Endothelial cell of umbilical vein (primary cell): ENCODE data around the gene CRAT.

Experiments used
- POLR2A ChIP-seq: IDR thresholded peaks from 2 replicates; pipeline ENCODE4 v1.6.1; 2012; ENCODE audit warnings: low read depth, mild to moderate bottlenecking, control low read depth, low read length
- TF ChIP-seq, protein P1 (sequence below), 2 donors: IDR thresholded peaks; 1 replicate in 1 of 2; 2 replicates in 1 of 2; pipeline ENCODE4 v1.5.1; 2011; ENCODE audit warnings: low read length in 2 of 2, mild to moderate bottlenecking in 2 of 2, moderate library complexity in 2 of 2, control low read depth in 1 of 2, inconsistent platforms in 1 of 2, low read depth in 1 of 2; ENCODE audit not compliant: insufficient read depth in 1 of 2; ENCODE audit errors: extremely low read depth in 1 of 2

DNA sequence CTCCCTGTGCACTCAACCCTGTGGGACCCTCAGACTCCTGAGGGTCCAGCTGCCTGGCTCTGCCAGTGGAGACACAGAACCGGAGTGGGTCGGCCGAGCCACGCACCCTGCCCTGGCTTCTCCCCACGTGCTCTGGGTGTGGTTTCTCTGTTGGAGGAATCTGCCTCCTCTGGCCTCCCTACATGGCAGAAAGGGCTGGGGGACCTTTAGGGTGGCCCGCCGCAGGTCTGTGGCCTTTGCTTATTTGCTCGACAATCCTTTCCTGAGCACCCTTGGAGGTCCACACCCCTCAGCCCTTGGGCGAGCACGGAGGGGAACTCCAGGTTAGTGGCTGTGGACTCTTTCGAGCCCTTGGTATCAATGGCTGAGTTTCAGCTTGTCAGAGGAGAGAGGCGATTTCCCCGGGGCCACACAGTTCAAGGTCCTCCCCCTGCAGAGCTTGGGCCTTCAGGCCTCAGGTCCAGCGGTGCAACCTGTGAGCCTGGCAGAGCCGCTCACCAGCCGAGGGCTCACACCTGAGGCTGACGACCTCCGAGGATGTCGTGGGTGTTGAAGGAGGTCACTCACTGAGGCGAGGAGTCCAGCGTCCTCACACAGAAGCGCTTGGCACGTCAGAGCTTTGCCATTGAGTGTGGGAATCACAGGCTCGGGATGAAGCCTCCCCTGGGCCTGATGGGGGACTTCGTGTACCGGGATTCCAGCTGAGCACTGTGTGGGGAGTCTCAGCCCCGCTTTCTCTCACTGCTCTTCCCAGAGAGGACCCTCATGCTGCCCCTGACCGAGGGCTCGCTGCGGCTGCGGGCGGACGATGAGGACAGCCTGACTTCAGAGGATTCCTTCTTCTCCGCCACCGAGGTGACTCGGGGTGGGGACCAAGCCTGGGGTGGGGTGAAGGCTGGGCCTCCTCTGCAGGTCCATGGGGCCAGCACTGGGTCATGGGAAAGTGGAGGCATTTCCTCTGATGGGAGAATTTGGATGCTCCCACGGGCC is 50.5 kb downstream of the CRAT start:
- TF ChIP-seq, protein P1, sequence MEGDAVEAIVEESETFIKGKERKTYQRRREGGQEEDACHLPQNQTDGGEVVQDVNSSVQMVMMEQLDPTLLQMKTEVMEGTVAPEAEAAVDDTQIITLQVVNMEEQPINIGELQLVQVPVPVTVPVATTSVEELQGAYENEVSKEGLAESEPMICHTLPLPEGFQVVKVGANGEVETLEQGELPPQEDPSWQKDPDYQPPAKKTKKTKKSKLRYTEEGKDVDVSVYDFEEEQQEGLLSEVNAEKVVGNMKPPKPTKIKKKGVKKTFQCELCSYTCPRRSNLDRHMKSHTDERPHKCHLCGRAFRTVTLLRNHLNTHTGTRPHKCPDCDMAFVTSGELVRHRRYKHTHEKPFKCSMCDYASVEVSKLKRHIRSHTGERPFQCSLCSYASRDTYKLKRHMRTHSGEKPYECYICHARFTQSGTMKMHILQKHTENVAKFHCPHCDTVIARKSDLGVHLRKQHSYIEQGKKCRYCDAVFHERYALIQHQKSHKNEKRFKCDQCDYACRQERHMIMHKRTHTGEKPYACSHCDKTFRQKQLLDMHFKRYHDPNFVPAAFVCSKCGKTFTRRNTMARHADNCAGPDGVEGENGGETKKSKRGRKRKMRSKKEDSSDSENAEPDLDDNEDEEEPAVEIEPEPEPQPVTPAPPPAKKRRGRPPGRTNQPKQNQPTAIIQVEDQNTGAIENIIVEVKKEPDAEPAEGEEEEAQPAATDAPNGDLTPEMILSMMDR (IDR thresholded peaks at IDR 0.05; ENCODE audit: extremely low read depth in 1 of 2, insufficient read depth in 1 of 2, low read depth in 1 of 2, low read length in 2 of 2) = no peak
- TF ChIP-seq POLR2A = no peak
